Mammary epithelial cell (primary cell): ENCODE results near the gene DYNC2H1.

Source experiments
- CTCF ChIP-seq, 2 donors: IDR thresholded peaks in 1 of 2; conservative IDR thresholded peaks in 1 of 2; 2 replicates each; pipeline ENCODE4 v1.5.1; 2011 to 2012; ENCODE audit warnings: inconsistent platforms in 2 of 2, low read length in 2 of 2, mild to moderate bottlenecking in 2 of 2, control low read depth in 1 of 2, low read depth in 1 of 2; ENCODE audit not compliant: insufficient read depth in 1 of 2; ENCODE audit errors: extremely low read depth in 1 of 2
- EZH2 ChIP-seq: IDR thresholded peaks from 2 replicates; pipeline ENCODE4 v1.6.1; 2012; ENCODE audit warnings: low read length, inconsistent platforms, borderline replicate concordance

GRCh38 chr11:103164093-103164796 is 55.0 kb downstream of the DYNC2H1 start:
- TF ChIP-seq CTCF (conservative IDR thresholded peaks at IDR 0.05 in 1 of 2, IDR thresholded peaks at IDR 0.05 in 1 of 2; ENCODE audit: extremely low read depth in 1 of 2, insufficient read depth in 1 of 2, low read depth in 1 of 2, low read length in 2 of 2) (no peak), EZH2 (no peak)
